ENCODE results near the gene CPLX3. TPM values are rescaled to one million over a fixed set of nuclear protein-coding genes. Genes with fewer than 3 reads are reported as not detected.

Gene CPLX3
- total RNA-seq, 2 experiments from 2014 or later, result not detected

DNA sequence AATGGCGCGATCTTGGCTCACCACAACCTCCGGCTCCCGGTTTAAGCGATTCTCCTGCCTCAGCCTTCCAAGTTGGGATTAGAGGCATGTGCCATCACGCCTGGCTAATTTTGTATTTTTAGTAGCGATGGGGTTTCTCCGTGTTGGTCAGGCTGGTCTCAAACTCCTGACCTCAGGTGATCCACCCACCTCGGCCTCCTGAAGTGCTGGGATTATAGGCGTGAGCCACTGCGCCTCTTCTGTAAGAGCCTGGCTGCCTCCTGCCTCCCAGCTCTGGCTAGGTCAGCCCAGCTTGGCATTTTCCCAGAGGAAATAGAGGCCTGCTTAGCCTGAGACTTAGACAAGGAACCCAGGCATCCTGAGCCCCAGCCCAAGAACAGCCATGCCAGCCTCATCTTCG, 40.3 kb upstream of the CPLX3 start:
- ChIA-PET CTCF (interaction anchor here (1.0 to 32.0 kb wide), 4 partner anchors 5 to 151 kb away, joined by 3 to 914 read pairs (median 459); partner anchors contain the start of gene CSK), POLR2A (interaction anchor here (1.1 to 3.3 kb wide), 3 partner anchors 8 to 11 kb away, joined by 3 to 32 read pairs (median 13); no protein-coding TSS in a partner anchor)

DNA sequence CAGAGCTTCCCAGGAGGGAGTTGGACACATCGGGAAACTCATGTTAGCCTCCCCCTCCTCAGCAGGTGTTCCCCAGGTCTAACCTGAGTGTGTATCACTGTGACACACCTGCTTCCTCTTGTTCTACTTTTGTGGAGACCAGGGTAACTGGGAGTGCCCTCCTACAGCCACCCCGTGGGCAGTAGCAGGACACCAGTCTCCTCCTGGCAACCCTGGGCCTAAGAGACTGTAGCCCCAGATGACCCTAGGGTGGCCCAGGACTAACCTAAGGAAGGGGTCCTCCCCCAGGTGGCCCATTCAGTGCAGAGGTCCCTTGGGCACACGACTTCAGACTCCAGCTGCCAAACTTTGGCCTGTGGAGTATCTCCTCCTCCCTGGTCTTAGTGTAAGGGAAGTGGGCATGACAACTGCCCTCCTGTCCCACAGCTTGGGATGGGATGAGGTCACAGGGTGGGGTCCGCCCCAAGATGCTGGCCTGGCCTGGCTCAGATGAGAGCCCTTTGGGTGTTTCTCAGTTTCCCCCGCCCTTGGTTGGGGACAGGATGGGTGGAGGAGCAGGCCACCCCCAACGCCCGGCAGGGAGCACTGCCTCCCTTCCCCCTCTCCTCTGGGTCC, 39.8 kb upstream of the CPLX3 start:
- CTCF ChIA-PET, result interaction anchor here (0.7 to 32.0 kb wide), 13 partner anchors 6 to 151 kb away, joined by 3 to 914 read pairs (median 4); partner anchors contain the start of genes CSK and ULK3

DNA sequence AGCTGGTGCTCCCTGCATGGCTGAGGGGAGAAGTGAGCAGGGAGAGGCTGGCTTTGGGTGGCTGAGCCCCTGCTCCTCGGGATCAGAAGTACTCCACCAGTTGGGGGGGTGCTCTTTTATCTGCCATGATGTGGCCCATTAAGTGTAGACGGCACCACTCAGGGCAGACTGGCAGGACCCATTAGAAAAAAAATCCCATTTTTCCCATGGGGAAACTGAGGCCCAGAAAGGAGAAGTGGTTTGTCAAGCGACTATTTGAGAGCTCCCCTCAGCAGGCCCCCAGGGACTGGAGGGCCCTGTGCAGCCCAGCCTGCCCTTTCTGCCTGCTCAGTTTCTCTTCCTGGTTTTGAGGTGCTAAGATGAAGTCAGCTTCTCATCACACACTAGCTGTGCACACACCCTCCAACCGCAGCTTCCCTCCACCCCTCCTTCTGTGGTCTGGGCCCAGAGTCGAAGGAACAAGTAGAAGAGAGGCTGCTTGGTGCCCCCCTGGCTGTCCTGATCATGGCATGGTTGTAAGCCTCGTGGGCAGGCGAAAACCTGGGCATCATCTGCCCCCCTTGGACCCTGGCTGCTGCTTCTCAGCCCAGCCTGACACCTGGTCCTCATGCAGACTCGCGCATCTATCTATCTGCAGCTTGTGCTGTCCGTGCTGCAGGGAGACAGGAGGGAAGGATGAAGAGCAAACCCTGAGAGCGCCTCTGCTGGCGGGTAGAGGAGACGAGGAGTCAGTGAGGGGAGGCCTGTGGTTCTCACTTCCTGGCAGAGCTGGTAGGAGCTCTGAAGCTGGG, 39.0 kb upstream of the CPLX3 start:
- POLR2A ChIA-PET, result interaction anchor here (1.0 to 3.3 kb wide), 7 partner anchors 8 to 28 kb away, joined by 3 to 32 read pairs (median 6); no protein-coding TSS in a partner anchor
- CTCF ChIA-PET, result interaction anchor here (0.7 to 32.0 kb wide), 15 partner anchors 5 to 152 kb away, joined by 3 to 914 read pairs (median 4); partner anchors contain the start of genes CSK and ULK3

More for the DNA sequence above, 39.8 kb upstream of the CPLX3 start:
- POLR2A ChIA-PET, result interaction anchor here (1.0 to 3.3 kb wide), 7 partner anchors 7 to 29 kb away, joined by 3 to 32 read pairs (median 6); no protein-coding TSS in a partner anchor

- POLR2A ChIA-PET, result interaction anchor here (1.0 to 3.3 kb wide), 7 partner anchors 8 to 27 kb away, joined by 3 to 32 read pairs (median 6); no protein-coding TSS in a partner anchor
Observed at GRCh38 chr15:74788042-74788682, 38.3 kb upstream of the CPLX3 start.

DNA sequence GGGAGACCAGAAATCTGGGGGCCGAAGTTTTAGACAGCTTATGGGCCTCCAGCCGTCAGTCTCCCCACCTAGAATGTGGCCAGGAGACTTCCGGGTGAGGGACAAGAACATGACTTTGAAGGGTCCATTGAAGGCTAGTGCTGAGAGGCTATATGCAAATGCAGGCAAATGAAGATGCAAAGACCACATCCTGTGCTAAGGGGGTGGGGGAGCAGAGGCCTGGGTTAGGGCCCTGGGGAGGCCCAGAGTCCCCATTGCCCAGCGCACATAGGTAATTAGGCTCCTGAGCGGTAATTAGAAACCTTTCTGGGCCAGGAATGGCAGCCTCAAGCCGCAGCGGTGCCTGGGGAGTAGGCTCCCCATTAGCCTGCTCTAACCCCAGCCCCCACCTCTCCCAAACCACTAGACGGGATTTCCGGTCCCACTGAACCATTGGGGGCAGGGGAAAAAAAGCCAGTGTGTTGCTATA, 37.7 kb upstream of the CPLX3 start:
- ChIA-PET POLR2A (interaction anchor here (1.4 to 3.3 kb wide), 5 partner anchors 9 to 18 kb away, joined by 6 to 32 read pairs (median 6); no protein-coding TSS in a partner anchor), CTCF (interaction anchor here (1.3 to 32.0 kb wide), 6 partner anchors 4 to 113 kb away, joined by 4 to 914 read pairs (median 7); partner anchors contain the start of genes CSK and ULK3)

More at GRCh38 chr15:74788042-74788682, 38.3 kb upstream of the CPLX3 start:
- CTCF ChIA-PET, result interaction anchor here (1.3 to 32.0 kb wide), 11 partner anchors 5 to 152 kb away, joined by 3 to 914 read pairs (median 4); partner anchors contain the start of genes CSK and ULK3

- ChIA-PET CTCF (interaction anchor here (1.7 to 32.0 kb wide), 4 partner anchors 3 to 56 kb away, joined by 4 to 914 read pairs (median 461); partner anchors contain the start of genes CSK and ULK3), POLR2A (interaction anchor here (3.3 kb wide), 1 partner anchor 12 kb away, joined by 32 read pairs; no protein-coding TSS in a partner anchor)
Observed at GRCh38 chr15:74789171-74789631, 37.2 kb upstream of the CPLX3 start.

- POLR2A ChIA-PET, result interaction anchor here (0.8 kb wide), 1 partner anchor 17 kb away, joined by 3 read pairs; no protein-coding TSS in a partner anchor
- CTCF ChIA-PET, result interaction anchor here (1.7 to 32.0 kb wide), 3 partner anchors 3 to 55 kb away, joined by 4 to 914 read pairs (median 914); partner anchors contain the start of gene CSK
Observed at GRCh38 chr15:74789741-74790079, 36.7 kb upstream of the CPLX3 start.

- ChIA-PET POLR2A (interaction anchor here (0.8 to 1.0 kb wide), 2 partner anchors 10 to 18 kb away, joined by 3 read pairs; no protein-coding TSS in a partner anchor), CTCF (interaction anchor here (0.5 to 32.0 kb wide), 4 partner anchors 2 to 412 kb away, joined by 3 to 914 read pairs (median 459); partner anchors contain the start of gene CSK)
Observed at GRCh38 chr15:74790080-74790916, 36.1 kb upstream of the CPLX3 start.

GRCh38 chr15:74791007-74791406, 35.4 kb upstream of the CPLX3 start:
- CTCF ChIA-PET, result interaction anchor here (0.9 to 32.0 kb wide), 3 partner anchors 2 to 30 kb away, joined by 3 to 914 read pairs (median 914); partner anchors contain the start of gene CSK
- POLR2A ChIA-PET, result interaction anchor here (1.0 kb wide), 1 partner anchor 11 kb away, joined by 3 read pairs; no protein-coding TSS in a partner anchor

DNA sequence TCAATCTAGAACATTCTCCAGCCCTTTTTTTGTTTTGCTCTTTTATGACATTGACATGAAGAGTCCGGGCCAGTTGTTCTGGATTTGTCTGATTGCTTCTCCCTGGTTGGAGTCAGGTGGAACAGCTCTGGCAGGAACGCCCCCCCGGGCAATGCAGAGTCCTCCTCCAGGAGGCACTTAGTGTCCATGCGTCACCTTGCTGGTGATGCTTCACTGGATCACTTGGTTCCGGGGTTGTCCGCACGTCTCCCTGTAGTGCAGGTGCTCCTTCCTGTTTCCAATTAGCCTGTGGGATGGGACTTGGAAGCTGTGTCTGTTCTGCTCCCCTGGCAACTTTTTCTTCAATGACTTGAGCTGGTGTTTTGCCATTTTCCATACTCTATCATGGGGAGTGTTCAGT, 34.8 kb upstream of the CPLX3 start:
- CTCF ChIA-PET, result interaction anchor here (0.5 to 32.0 kb wide), 6 partner anchors 1 to 172 kb away, joined by 3 to 914 read pairs (median 3); partner anchors contain the start of genes CSK and EDC3
- POLR2A ChIA-PET, result interaction anchor here (0.7 to 3.4 kb wide), 2 partner anchors 9 to 21 kb away, joined by 4 to 33 read pairs; partner anchors contain the start of gene CSK

- ChIA-PET POLR2A (interaction anchor here (0.8 to 3.4 kb wide), 4 partner anchors 10 to 77 kb away, joined by 3 to 33 read pairs (median 3); partner anchors contain the start of genes CSK and ULK3), CTCF (interaction anchor here (0.5 to 32.0 kb wide), 10 partner anchors 0 to 172 kb away, joined by 3 to 914 read pairs (median 3); partner anchors contain the start of genes CSK and EDC3)
Observed at GRCh38 chr15:74792227-74793016, 34.0 kb upstream of the CPLX3 start.

- CTCF ChIA-PET, result interaction anchor here (0.5 to 32.0 kb wide), 15 partner anchors 1 to 290 kb away, joined by 3 to 914 read pairs (median 3); partner anchors contain the start of genes CSK and CYP1A1
Observed at GRCh38 chr15:74793135-74794028, 33.0 kb upstream of the CPLX3 start.

GRCh38 chr15:74794248-74794969, 32.0 kb upstream of the CPLX3 start:
- ChIA-PET POLR2A (interaction anchor here (0.6 to 3.4 kb wide), 5 partner anchors 8 to 253 kb away, joined by 3 to 33 read pairs (median 3); partner anchors contain the start of genes CSK and ULK3), CTCF (interaction anchor here (0.5 to 32.0 kb wide), 11 partner anchors 2 to 333 kb away, joined by 3 to 914 read pairs (median 4); partner anchors contain the start of genes CSK and CYP1A1)

More at GRCh38 chr15:74793135-74794028, 33.0 kb upstream of the CPLX3 start:
- POLR2A ChIA-PET, result interaction anchor here (0.6 to 3.4 kb wide), 6 partner anchors 7 to 76 kb away, joined by 3 to 33 read pairs (median 3); partner anchors contain the start of genes CSK and ULK3

DNA sequence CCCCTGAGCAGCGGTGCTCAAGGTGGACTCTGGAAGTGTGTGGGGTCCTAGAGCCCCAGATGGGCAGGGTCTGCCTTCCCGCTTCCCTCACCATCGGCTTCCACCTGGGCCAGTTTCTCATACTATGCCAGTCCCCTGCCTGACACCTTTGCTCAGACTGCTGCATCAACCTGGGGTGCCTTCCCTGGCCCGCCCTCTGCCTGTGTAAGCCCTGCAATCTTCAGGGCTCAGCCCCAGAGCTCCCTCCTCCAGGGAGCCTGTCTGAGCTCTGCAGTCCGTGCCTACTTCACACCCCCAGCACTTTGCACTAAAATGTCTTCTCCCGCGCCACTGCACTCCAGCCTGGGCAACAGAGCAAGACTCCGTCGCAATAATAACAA, 31.5 kb upstream of the CPLX3 start:
- CTCF ChIA-PET, result interaction anchor here (0.5 to 32.0 kb wide), 4 partner anchors 14 to 333 kb away, joined by 4 to 914 read pairs (median 6); partner anchors contain the start of gene CSK
- POLR2A ChIA-PET, result interaction anchor here (1.5 kb wide), 1 partner anchor 9 kb away, joined by 3 read pairs; no protein-coding TSS in a partner anchor

Data from activated CD8-positive, alpha-beta memory T cell treated with anti-CD3 and anti-CD28 coated beads for 36 hours (primary cell).